CD4-positive, CD25-positive, alpha-beta regulatory T cell (primary cell): ENCODE data around the gene NAPA. TPM values are rescaled to one million over a fixed set of nuclear protein-coding genes. Genes with fewer than 3 reads are reported as not detected.

Experiments used
- polyA plus RNA-seq, 4 donors: library from polyadenylated mRNA; unstranded; fragments of 300-500 nt; fragmentation: Illumina TruSeq; gene quantifications; one replicate each; pipeline ENCODE4 v1.2.3, GENCODE V29; 2021
- total RNA-seq: library from RNA; stranded (reverse); gene quantifications from one replicate; pipeline ENCODE4 v1.2.3, GENCODE V29; 2022

The NAPA gene
- total and polyA plus RNA-seq, 5 donors from 2014 or later: 87.3 to 155 (median 93.0) TPM

Other genes starting within 250 kb of the NAPA start
- gene INAFM1, start 240.2 kb downstream of the NAPA start, total RNA-seq: 11.0 TPM
- gene INAFM1, start 240.2 kb downstream of the NAPA start, polyA plus RNA-seq: 1 to 10 TPM; 1.5 to 3.6 (median 2.1) TPM
- gene C5AR1, start 205.2 kb downstream of the NAPA start, total RNA-seq: 0.91 TPM
- gene C5AR1, start 205.2 kb downstream of the NAPA start, polyA plus RNA-seq: under 1 TPM in 1 of 4 donors, not detected in 3; 0.22 TPM
- 1.9 TPM for gene C5AR2, start 182.9 kb downstream of the NAPA start, total RNA-seq
- gene C5AR2, start 182.9 kb downstream of the NAPA start, polyA plus RNA-seq: under 1 TPM; 0.09 to 0.33 (median 0.21) TPM
- gene DHX34, start 165.7 kb downstream of the NAPA start, total RNA-seq: 11.7 TPM
- gene DHX34, start 165.7 kb downstream of the NAPA start, polyA plus RNA-seq: 1 to 10 TPM; 2.3 to 3.9 (median 3.3) TPM
- not detected for gene MEIS3, start 95.5 kb downstream of the NAPA start, total RNA-seq
- 1 to 10 TPM in 1 of 4 donors, under 1 TPM in 2, not detected in 1; 0.13 to 1.0 (median 0.44) TPM for gene MEIS3, start 95.5 kb downstream of the NAPA start, polyA plus RNA-seq
- not detected for gene SLC8A2, start 43.2 kb downstream of the NAPA start, total RNA-seq
- not detected for gene SLC8A2, start 43.2 kb downstream of the NAPA start, polyA plus RNA-seq
- 3.5 TPM for gene KPTN, start 30.8 kb downstream of the NAPA start, total RNA-seq
- gene KPTN, start 30.8 kb downstream of the NAPA start, polyA plus RNA-seq: 1 to 10 TPM; 2.7 to 6.2 (median 4.0) TPM
- gene ZNF541, start 58.1 kb upstream of the NAPA start, total RNA-seq: 0.52 TPM
- gene ZNF541, start 58.1 kb upstream of the NAPA start, polyA plus RNA-seq: under 1 TPM in 3 of 4 donors, not detected in 1; 0.07 to 0.42 (median 0.23) TPM
- gene BICRA, start 94.1 kb upstream of the NAPA start, total RNA-seq: 43.8 TPM
- under 1 TPM; 0.25 to 0.75 (median 0.49) TPM for gene BICRA, start 94.1 kb upstream of the NAPA start, polyA plus RNA-seq
- 0.86 TPM for gene EHD2, start 198.4 kb upstream of the NAPA start, total RNA-seq
- under 1 TPM in 1 of 4 donors, not detected in 3; 0.05 TPM for gene EHD2, start 198.4 kb upstream of the NAPA start, polyA plus RNA-seq
- gene NOP53, start 230.5 kb upstream of the NAPA start, total RNA-seq: 701 TPM
- gene NOP53, start 230.5 kb upstream of the NAPA start, polyA plus RNA-seq: 100 to 1,000 TPM; 168 to 353 (median 217) TPM